Neural crest cell (in vitro differentiated cells): ENCODE results near the gene YEATS4. TPM values are rescaled to one million over a fixed set of nuclear protein-coding genes. Genes with fewer than 3 reads are reported as not detected.

Experiments
- DNase-seq: peaks from one replicate; pipeline ENCODE4 v3.0.0; 2021; ENCODE audit warnings: low read depth, mixed read lengths, low spot score
- H3K27ac Mint-ChIP-seq: one replicate; pipeline ENCODE4 v1.8.0; 2021; ENCODE audit warnings: mild to moderate bottlenecking, mixed read lengths; ENCODE audit not compliant: unreplicated experiment
- H3K27me3 Mint-ChIP-seq: 2 replicates; pipeline ENCODE4 v1.8.0; 2021; ENCODE audit warnings: low read depth, mild to moderate bottlenecking, mixed read lengths
- H3K36me3 Mint-ChIP-seq: 2 replicates; pipeline ENCODE4 v1.8.0; 2021; ENCODE audit warnings: low read depth, mild to moderate bottlenecking, mixed read lengths
- H3K4me1 Mint-ChIP-seq: 2 replicates; pipeline ENCODE4 v1.8.0; 2021; ENCODE audit warnings: mixed read lengths
- H3K4me3 Mint-ChIP-seq: one replicate; pipeline ENCODE4 v1.8.0; 2021; ENCODE audit warnings: mild to moderate bottlenecking, mixed read lengths
- H3K9me3 Mint-ChIP-seq: 2 replicates; pipeline ENCODE4 v1.8.0; 2021; ENCODE audit warnings: mixed read lengths
- total RNA-seq: library from RNA; stranded (reverse); gene quantifications from 2 replicates; pipeline ENCODE4 v1.2.1, GENCODE V29; 2021
- TF ChIP-seq, protein P1 (sequence below): fragments of 200-600 bp; sonication (generic); conservative IDR thresholded peaks from 2 replicates; pipeline ENCODE4 v1.5.0; 2021; ENCODE audit warnings: antibody characterized with exemption, mild to moderate bottlenecking

YEATS4 gene
- total RNA-seq, 1 donor from 2014 or later: 33.9 TPM

DNA sequence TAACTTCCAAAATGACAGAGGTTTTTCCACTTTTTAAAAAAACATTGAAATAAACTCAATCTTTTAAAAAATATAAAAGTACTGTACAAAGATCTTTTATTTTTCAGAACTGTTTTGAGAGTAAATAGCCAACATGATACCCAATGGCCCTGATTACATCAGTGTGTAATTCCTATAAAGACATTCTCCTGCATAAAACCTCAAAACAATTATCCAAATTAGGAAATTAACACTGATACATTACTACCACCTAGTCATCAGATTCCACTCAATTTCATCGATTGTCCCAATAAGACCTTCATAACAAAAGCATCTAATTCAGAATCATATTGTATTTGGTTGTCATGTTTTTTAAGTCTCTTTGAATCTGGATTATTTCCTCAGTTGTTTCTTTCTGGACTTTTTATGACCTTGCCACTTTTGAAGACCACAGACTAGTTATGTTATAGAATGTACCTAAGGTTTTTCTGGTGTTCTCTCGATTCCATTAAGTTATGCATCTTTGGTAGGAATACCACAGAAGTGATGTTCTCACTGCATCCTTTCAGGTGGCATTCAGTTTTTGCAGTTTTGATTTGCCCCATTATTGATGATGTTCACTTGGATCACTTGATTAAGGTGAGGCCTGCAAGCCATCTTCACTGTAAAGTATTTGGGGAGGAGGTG is 4.0 kb upstream of the YEATS4 start:
- Mint-ChIP-seq H3K27me3 (no peaks in the 10 kb centered on the region), H3K4me1 (peaks cover 17% of the 10 kb centered on the region), H3K27ac (no peak overlapping the region), H3K36me3 (no peaks in the 10 kb centered on the region), H3K9me3 (no peaks in the 10 kb centered on the region), H3K4me3 (no peak overlapping the region)
- TF ChIP-seq, protein P1, sequence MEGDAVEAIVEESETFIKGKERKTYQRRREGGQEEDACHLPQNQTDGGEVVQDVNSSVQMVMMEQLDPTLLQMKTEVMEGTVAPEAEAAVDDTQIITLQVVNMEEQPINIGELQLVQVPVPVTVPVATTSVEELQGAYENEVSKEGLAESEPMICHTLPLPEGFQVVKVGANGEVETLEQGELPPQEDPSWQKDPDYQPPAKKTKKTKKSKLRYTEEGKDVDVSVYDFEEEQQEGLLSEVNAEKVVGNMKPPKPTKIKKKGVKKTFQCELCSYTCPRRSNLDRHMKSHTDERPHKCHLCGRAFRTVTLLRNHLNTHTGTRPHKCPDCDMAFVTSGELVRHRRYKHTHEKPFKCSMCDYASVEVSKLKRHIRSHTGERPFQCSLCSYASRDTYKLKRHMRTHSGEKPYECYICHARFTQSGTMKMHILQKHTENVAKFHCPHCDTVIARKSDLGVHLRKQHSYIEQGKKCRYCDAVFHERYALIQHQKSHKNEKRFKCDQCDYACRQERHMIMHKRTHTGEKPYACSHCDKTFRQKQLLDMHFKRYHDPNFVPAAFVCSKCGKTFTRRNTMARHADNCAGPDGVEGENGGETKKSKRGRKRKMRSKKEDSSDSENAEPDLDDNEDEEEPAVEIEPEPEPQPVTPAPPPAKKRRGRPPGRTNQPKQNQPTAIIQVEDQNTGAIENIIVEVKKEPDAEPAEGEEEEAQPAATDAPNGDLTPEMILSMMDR: no peak
- no peak for DNase-seq

DNA sequence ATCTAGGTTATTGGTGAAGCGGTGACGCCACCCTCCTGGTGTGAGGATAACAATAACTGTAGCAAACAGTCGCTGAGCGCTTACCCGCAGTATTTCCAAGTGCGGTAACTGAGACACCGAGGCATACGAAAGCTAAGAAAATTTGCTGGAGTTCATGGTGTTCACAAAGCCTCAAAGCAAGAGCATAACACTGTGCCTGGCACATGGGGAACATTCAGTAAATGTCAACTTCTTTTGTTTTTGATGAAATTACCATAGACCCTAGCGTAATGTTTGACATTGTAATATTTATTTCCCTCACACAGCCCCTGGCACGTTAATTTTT is 767 bp downstream of the YEATS4 start:
- Mint-ChIP-seq H3K4me1 (peaks cover 22% of the 10 kb centered on the region), H3K4me3 (peak overlapping the region; percentile 96), H3K9me3 (no peaks in the 10 kb centered on the region), H3K27me3 (no peaks in the 10 kb centered on the region), H3K36me3 (no peaks in the 10 kb centered on the region), H3K27ac (peak overlapping the region; percentile 99)
- TF ChIP-seq, protein P1: no peak
- DNase-seq: no peak

DNA sequence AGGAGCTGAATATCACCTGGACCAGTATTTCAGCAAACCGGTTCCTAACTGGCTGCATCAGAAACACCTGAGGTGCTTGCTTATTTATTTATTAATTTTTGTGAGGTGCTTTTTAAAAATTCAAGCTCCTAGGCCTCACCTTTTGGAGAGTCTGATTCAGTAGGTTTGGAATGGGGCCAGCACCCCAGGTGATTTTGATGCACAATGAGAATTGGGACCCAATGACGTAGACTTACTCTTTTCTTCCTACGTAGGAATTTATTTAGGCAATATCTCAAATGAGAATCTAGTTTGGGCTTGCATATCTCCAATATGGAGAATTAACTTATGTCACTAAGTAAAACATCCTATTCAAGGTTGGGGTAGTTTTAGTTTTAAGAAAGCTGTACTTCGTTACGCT is 7.3 kb downstream of the YEATS4 start:
- Mint-ChIP-seq H3K9me3 (no peaks in the 10 kb centered on the region), H3K27ac (no peak overlapping the region), H3K4me3 (no peak overlapping the region), H3K36me3 (peaks cover 4% of the 10 kb centered on the region), H3K4me1 (no peaks in the 10 kb centered on the region), H3K27me3 (no peaks in the 10 kb centered on the region)
- no peak for DNase-seq
- TF ChIP-seq, protein P1: no peak

DNA sequence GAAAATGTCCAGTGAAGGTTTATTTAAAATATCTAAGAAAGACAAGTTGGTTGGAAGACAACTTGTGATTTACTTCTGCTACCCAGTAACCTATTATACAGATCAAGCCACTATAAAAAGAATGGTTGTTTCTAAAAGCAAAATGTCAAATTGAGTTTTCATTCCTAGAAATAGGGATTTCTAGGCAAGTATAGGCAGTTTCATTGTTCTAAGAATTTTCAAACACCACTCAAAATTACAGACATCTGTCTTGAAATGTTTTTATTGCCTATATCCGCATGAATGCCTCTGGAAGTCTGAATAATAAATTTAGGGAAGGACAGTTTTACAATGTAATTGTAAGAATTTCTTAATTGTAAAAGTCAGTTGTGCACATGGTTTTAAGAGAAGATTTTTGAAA is 8.6 kb downstream of the YEATS4 start:
- Mint-ChIP-seq H3K36me3 (peaks cover 12% of the 10 kb centered on the region), H3K27me3 (no peaks in the 10 kb centered on the region)
- TF ChIP-seq, protein P1: no peak

DNA sequence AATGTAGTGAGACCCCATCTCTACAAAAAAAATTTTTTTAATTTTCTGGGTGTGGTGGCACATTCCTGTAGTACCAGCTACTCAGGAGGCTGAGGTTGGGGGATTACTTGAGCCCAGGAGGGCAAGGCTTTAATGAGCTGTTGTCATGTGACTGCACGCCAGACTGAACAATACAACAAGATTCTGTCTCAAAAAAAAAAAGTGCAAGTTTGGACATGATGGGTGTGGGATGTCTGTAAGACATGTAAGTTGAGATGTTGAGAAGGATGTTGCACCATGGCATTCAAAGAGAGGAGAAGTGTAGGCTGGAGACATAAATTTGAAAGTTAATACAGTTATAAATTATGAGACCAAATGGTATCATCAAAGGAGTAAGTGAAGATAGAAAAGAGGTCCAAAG is 23.5 kb downstream of the YEATS4 start:
- Mint-ChIP-seq H3K4me3 (no peak overlapping the region), H3K27me3 (no peaks in the 10 kb centered on the region), H3K27ac (no peak overlapping the region), H3K4me1 (peaks cover 24% of the 10 kb centered on the region), H3K36me3 (peaks cover 30% of the 10 kb centered on the region), H3K9me3 (peaks cover under 1% of the 10 kb centered on the region)
- TF ChIP-seq, protein P1: no peak
- DNase-seq: no peak

More for the DNA sequence above, 8.6 kb downstream of the YEATS4 start:
- peaks cover 4% of the 10 kb centered on the region for H3K9me3 Mint-ChIP-seq
- no peaks in the 10 kb centered on the region for H3K4me1 Mint-ChIP-seq
- no peak overlapping the region for H3K27ac Mint-ChIP-seq
- DNase-seq: no peak
- no peak overlapping the region for H3K4me3 Mint-ChIP-seq
